Transverse colon (tissue), 3 donors: Measurements from ENCODE around the gene PDE10A.

Experiments
- CTCF ChIP-seq, 5 experiments: fragments of 200-600 bp in 3 of 5; fragments of 450-650 bp in 2 of 5; sonication (generic) in 3 of 5; IDR thresholded peaks; 1 replicate in 2 of 5; 2 replicates in 3 of 5; pipeline ENCODE4 v1.5.1; 2016 to 2017; ENCODE audit warnings: antibody characterized with exemption in 5 of 5, inconsistent platforms in 3 of 5, mild to moderate bottlenecking in 2 of 5, moderate library complexity in 1 of 5
- EP300 ChIP-seq: sonication (generic); formaldehyde crosslinking; IDR thresholded peaks from one replicate; pipeline ENCODE4 v1.6.1; 2017; ENCODE audit warnings: antibody characterized with exemption, low read depth
- POLR2A ChIP-seq: fragments of 450-650 bp; IDR thresholded peaks from one replicate; pipeline ENCODE4 v1.6.1; 2016; ENCODE audit warnings: antibody characterized with exemption, mild to moderate bottlenecking, moderate library complexity

- no peak for TF ChIP-seq POLR2A
- TF ChIP-seq EP300 = no peak
- no peak for TF ChIP-seq CTCF (IDR thresholded peaks at IDR 0.05)
Observed at GRCh38 chr6:165455488-165455887, 207.6 kb downstream of the PDE10A start.
